NT2/D1 (cell line): ENCODE data around the gene BABAM2.

Source experiments
- DNase-seq: peaks from one replicate; pipeline ENCODE4 v3.0.0-alpha.2; 2011; ENCODE audit warnings: low read depth, low spot score
- H3K27me3 ChIP-seq: 2 replicates; pipeline ENCODE4 v1.6.0; 2011; ENCODE audit warnings: mild to moderate bottlenecking; ENCODE audit not compliant: insufficient read length, insufficient read depth
- H3K36me3 ChIP-seq: 2 replicates; pipeline ENCODE4 v1.6.1; 2011; ENCODE audit warnings: mild to moderate bottlenecking, low read length, mixed read lengths; ENCODE audit not compliant: insufficient read depth, insufficient read length
- H3K4me1 ChIP-seq: 2 replicates; pipeline ENCODE4 v1.5.1; 2011; ENCODE audit not compliant: insufficient read depth, insufficient read length
- H3K4me3 ChIP-seq: 2 replicates; pipeline ENCODE4 v1.5.1; 2011; ENCODE audit warnings: low read depth; ENCODE audit not compliant: insufficient read length
- H3K9ac ChIP-seq: 2 replicates; pipeline ENCODE4 v1.6.0; 2011; ENCODE audit warnings: low read depth; ENCODE audit not compliant: insufficient read length
- H3K9me3 ChIP-seq: 2 replicates; pipeline ENCODE4 v1.5.1; 2011; ENCODE audit warnings: mild to moderate bottlenecking, low read length; ENCODE audit not compliant: insufficient read depth
- SUZ12 ChIP-seq: IDR thresholded peaks from 2 replicates; pipeline ENCODE4 v1.6.1; 2011; ENCODE audit not compliant: insufficient read length, insufficient read depth; ENCODE audit errors: extremely low read depth
- YY1 ChIP-seq: IDR thresholded peaks from 2 replicates; pipeline ENCODE4 v1.6.1; 2011; ENCODE audit not compliant: insufficient read length, insufficient read depth
- ZNF274 ChIP-seq: IDR thresholded peaks from 2 replicates; pipeline ENCODE4 v1.6.1; 2011; ENCODE audit warnings: mild to moderate bottlenecking, low read depth, low read length

The BABAM2 gene

DNA sequence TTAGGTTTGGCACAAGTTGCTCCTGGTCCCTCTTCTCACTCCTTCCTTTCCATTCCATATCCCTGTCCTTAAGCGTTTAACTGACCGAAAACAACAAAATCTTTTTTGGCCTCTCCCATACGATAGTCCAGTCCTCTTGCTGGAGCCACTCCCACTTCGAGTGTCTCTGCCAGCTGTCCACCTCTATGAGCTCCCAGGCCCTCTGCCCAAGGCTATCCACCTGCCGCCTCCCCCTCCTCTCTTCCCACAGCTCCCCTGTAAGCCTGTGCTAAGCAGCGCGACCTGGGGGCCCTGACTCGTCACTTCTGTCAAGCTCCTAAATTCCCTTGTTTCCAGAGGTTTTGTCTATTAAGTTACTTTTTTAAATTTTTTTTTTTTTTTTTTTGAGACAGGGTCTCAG, 455.1 kb downstream of the BABAM2 start:
- Histone ChIP-seq H3K36me3 (no peaks in the 10 kb centered on the region), H3K27me3 (no peaks in the 10 kb centered on the region), H3K4me3 (no peak overlapping the region), H3K9ac (no peak overlapping the region), H3K4me1 (peaks cover 12% of the 10 kb centered on the region), H3K9me3 (no peaks in the 10 kb centered on the region)
- no peak for DNase-seq
- no peak for TF ChIP-seq YY1
- no peak for TF ChIP-seq ZNF274
- TF ChIP-seq SUZ12: no peak

DNA sequence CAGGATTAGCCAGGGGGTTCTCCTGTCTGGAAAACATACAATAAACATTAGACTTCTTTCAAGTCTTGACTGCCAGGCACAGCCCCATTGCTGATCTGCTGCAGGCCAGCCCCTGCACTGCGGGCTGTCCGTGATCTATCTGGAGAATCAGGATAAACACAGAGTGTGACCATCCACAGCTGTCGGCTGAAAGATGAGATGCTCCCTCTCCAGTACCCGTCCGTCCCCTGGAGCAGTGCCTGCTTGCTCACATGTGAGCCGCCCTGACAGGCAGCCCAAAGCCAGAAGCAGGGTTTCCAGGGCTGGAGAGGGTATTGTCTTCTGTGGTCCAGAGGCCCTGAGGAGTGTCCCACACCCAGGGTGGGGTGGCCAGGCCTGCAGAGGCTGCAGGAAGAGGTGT, 456.1 kb downstream of the BABAM2 start:
- no peak for DNase-seq
- Histone ChIP-seq H3K4me1 (peaks cover 13% of the 10 kb centered on the region), H3K9me3 (no peaks in the 10 kb centered on the region), H3K9ac (no peak overlapping the region), H3K4me3 (no peak overlapping the region), H3K27me3 (no peaks in the 10 kb centered on the region), H3K36me3 (no peaks in the 10 kb centered on the region)
- TF ChIP-seq ZNF274 (no peak), YY1 (no peak), SUZ12 (no peak)

GRCh38 chr2:28347193-28347592, 456.7 kb downstream of the BABAM2 start:
- no peak overlapping the region for H3K4me3 ChIP-seq
- no peaks in the 10 kb centered on the region for H3K36me3 ChIP-seq
- no peak for DNase-seq
- H3K9me3 ChIP-seq: no peaks in the 10 kb centered on the region
- H3K4me1 ChIP-seq: peaks cover 13% of the 10 kb centered on the region
- no peak for TF ChIP-seq YY1
- TF ChIP-seq SUZ12: no peak
- no peak for TF ChIP-seq ZNF274
- H3K9ac ChIP-seq: no peak overlapping the region
- no peaks in the 10 kb centered on the region for H3K27me3 ChIP-seq

- no peaks in the 10 kb centered on the region for H3K36me3 ChIP-seq
- H3K4me1 ChIP-seq: peaks cover 13% of the 10 kb centered on the region
- no peak for TF ChIP-seq YY1
- no peak for TF ChIP-seq SUZ12
- no peak for TF ChIP-seq ZNF274
- H3K27me3 ChIP-seq: no peaks in the 10 kb centered on the region
- no peak for DNase-seq
- no peaks in the 10 kb centered on the region for H3K9me3 ChIP-seq
- H3K9ac ChIP-seq: no peak overlapping the region
- H3K4me3 ChIP-seq: no peak overlapping the region
These were observed 457.1 kb downstream of the BABAM2 start for GRCh38 chr2:28347596-28347995.

DNA sequence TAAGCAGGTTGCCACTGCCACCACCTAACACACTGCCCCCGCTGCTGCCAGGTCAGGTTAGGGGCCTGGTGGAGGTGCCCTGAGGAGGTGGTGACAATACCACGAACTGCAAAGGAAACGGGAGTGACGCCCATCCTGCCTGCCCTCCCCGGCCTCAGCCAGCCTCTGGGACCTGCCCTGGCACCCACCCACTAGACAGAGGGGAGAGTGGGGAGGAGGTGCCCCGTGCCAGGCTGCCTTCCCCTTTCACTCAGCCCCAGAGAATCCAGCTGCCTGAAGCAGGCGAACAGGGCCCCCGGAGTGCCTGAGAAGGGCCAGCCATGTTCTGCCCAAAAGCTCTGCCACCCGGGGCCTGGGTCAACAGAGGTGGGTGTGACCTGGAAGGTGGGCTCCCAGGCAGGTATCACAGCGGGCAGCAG, 457.6 kb downstream of the BABAM2 start:
- DNase-seq: no peak
- Histone ChIP-seq H3K36me3 (no peaks in the 10 kb centered on the region), H3K9ac (no peak overlapping the region), H3K27me3 (no peaks in the 10 kb centered on the region), H3K9me3 (no peaks in the 10 kb centered on the region), H3K4me3 (no peak overlapping the region), H3K4me1 (peaks cover 9% of the 10 kb centered on the region)
- TF ChIP-seq SUZ12 (no peak), ZNF274 (no peak), YY1 (no peak)

DNA sequence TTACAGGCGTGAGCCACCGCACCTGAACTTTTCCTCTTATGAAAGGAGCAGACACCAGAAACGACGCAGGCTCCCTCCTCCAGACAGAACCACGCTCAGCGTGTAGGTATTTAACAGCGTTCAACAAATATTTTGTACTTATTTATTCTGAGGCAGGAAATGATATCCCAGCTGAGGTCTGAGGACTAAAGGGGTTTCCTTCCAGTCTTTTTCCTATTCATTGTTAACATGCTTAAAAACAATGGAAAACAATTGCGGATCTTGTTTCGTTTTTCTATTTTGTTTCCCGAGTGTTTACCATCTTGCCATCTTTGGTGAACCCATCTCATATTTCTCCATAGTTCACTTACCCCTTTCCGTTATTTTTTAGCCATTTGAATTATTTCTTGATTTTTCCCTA, 458.4 kb downstream of the BABAM2 start:
- no peak for DNase-seq
- Histone ChIP-seq H3K4me3 (no peak overlapping the region), H3K9me3 (no peaks in the 10 kb centered on the region), H3K9ac (no peak overlapping the region), H3K36me3 (no peaks in the 10 kb centered on the region), H3K27me3 (no peaks in the 10 kb centered on the region), H3K4me1 (peaks cover 8% of the 10 kb centered on the region)
- TF ChIP-seq ZNF274 (no peak), YY1 (no peak), SUZ12 (no peak)

DNA sequence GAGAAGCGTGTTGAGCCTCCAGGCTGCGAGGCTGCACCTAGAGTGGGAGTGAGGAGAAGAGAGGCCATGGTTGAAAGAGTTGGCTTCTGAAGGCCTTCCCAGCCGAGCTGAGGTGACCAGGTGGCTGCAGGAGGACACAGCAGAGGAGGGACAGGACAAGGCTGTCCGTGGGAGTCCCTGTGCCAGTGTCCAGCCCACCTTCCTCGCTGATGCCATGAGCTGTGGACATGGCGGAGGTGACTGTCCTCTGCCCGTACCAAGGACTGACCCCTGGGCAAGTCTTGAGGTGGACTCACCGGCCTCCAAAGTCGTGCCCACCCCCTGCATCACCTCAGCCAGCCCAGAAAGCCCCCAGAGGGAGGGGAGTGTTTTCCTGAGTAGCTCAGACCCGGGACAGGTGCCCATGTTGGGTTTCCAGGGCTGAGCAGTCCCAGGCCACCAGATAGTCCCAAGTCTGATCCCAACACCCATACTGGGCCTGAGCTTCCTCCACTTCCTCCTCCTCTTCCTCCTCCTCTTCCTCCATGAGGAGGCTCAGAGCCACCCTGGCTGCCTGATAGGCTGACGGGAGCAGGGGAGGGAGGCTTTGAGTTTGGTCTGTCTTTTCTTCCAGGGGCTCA, 459.1 kb downstream of the BABAM2 start:
- no peaks in the 10 kb centered on the region for H3K36me3 ChIP-seq
- no peak overlapping the region for H3K4me3 ChIP-seq
- no peaks in the 10 kb centered on the region for H3K9me3 ChIP-seq
- H3K4me1 ChIP-seq: peaks cover 8% of the 10 kb centered on the region
- H3K27me3 ChIP-seq: no peaks in the 10 kb centered on the region
- H3K9ac ChIP-seq: no peak overlapping the region
- no peak for DNase-seq
- no peak for TF ChIP-seq YY1
- TF ChIP-seq SUZ12: no peak
- no peak for TF ChIP-seq ZNF274

- Histone ChIP-seq H3K9ac (no peak overlapping the region), H3K9me3 (no peaks in the 10 kb centered on the region), H3K36me3 (no peaks in the 10 kb centered on the region), H3K27me3 (no peaks in the 10 kb centered on the region), H3K4me1 (peaks cover 7% of the 10 kb centered on the region), H3K4me3 (no peak overlapping the region)
- no peak for DNase-seq
- TF ChIP-seq SUZ12 (no peak), ZNF274 (no peak), YY1 (no peak)
These were observed 459.7 kb downstream of the BABAM2 start for GRCh38 chr2:28350196-28350595.
